ENCODE data around the gene RAB31. TPM values are rescaled to one million over a fixed set of nuclear protein-coding genes. Genes with fewer than 3 reads are reported as not detected.

RAB31 gene
- polyA plus RNA-seq, 1 donor (not counting 4 experiments of a cell fraction or from before 2014, with no cell fraction given): 47.0 TPM

GRCh38 chr18:9838144-9838877 lies 130.2 kb downstream of the RAB31 start:
- Histone ChIP-seq H3K4me3 (ENCODE audit: control insufficient read depth in 2 of 3, extremely low read depth in 1 of 3, insufficient read depth in 2 of 3, low read depth in 1 of 3, low read length in 3 of 3) (no peak overlapping the region), H3K9me3 (ENCODE audit: control insufficient read depth, low read depth, low read length) (no peaks in the 10 kb centered on the region), H3K36me3 (ENCODE audit: control insufficient read depth in 2 of 2, extremely low read depth in 1 of 2, insufficient read depth in 2 of 2, low read length in 2 of 2) (peaks cover 0 to 6% of the 10 kb centered on the region in 2 experiments), H3K4me1 (ENCODE audit: control insufficient read depth, extremely low read depth, insufficient read depth, low read length) (peaks cover 42% of the 10 kb centered on the region), H3K9ac (ENCODE audit: control insufficient read depth, extremely low read depth, insufficient read depth, low read length) (no peak overlapping the region), H2AFZ (ENCODE audit: control insufficient read depth, low read length) (peak overlapping the region; percentile 21), H3K27me3 (ENCODE audit: control insufficient read depth, extremely low read depth, insufficient read depth, low read length) (no peaks in the 10 kb centered on the region), H3K9me1 (ENCODE audit: control insufficient read depth, extremely low read depth, insufficient read depth, low read length) (no peaks in the 10 kb centered on the region), H3K79me2 (ENCODE audit: control insufficient read depth, insufficient read depth, low read length) (no peaks in the 10 kb centered on the region), H4K20me1 (ENCODE audit: control insufficient read depth, extremely low read depth, insufficient read depth, low read length) (no peaks in the 10 kb centered on the region), H3K4me2 (ENCODE audit: control insufficient read depth, extremely low read depth, insufficient read depth, low read depth, low read length) (peak overlapping the region; percentile 64), H3K27ac (ENCODE audit: control insufficient read depth, insufficient read depth, low read length) (peak overlapping the region; percentile 45)
- dilution Hi-C loops (cut with MboI; ENCODE audit: extremely low pct_ligation_motif_present, low sequenced_read_pairs): no loop called here
- peak; percentile 74 for FAIRE-seq
- TF ChIP-seq CTCF (optimal IDR thresholded peaks at IDR 0.05 in 1 of 3, IDR thresholded peaks at IDR 0.05 in 1 of 3, conservative IDR thresholded peaks at IDR 0.05 in 1 of 3; ENCODE audit: extremely low read depth in 1 of 3, insufficient read depth in 2 of 3, low read length in 3 of 3): no peak
- no peak for TF ChIP-seq EZH2 (IDR thresholded peaks at IDR 0.05; ENCODE audit: low read length)
- DNase-seq (ENCODE audit: low read depth, low spot score): no peak

GRCh38 chr18:9839211-9839610 lies 131.1 kb downstream of the RAB31 start:
- no peak for FAIRE-seq
- no peak overlapping the region for H3K27ac ChIP-seq (ENCODE audit: control insufficient read depth, insufficient read depth, low read length)

More at GRCh38 chr18:9839211-9839610, 131.1 kb downstream of the RAB31 start:
- no peaks in the 10 kb centered on the region for H3K9me1 ChIP-seq (ENCODE audit: control insufficient read depth, extremely low read depth, insufficient read depth, low read length)
- peaks cover 42% of the 10 kb centered on the region for H3K4me1 ChIP-seq (ENCODE audit: control insufficient read depth, extremely low read depth, insufficient read depth, low read length)
- no peak overlapping the region for H3K9ac ChIP-seq (ENCODE audit: control insufficient read depth, extremely low read depth, insufficient read depth, low read length)
- H3K36me3 ChIP-seq (ENCODE audit: control insufficient read depth in 2 of 2, extremely low read depth in 1 of 2, insufficient read depth in 2 of 2, low read length in 2 of 2): peaks cover 0 to 6% of the 10 kb centered on the region in 2 experiments
- dilution Hi-C loops (cut with MboI; ENCODE audit: extremely low pct_ligation_motif_present, low sequenced_read_pairs): no loop called here
- H4K20me1 ChIP-seq (ENCODE audit: control insufficient read depth, extremely low read depth, insufficient read depth, low read length): no peaks in the 10 kb centered on the region
- no peak overlapping the region for H2AFZ ChIP-seq (ENCODE audit: control insufficient read depth, low read length)
- H3K4me3 ChIP-seq (ENCODE audit: control insufficient read depth in 2 of 3, extremely low read depth in 1 of 3, insufficient read depth in 2 of 3, low read depth in 1 of 3, low read length in 3 of 3): no peak overlapping the region
- TF ChIP-seq CTCF (optimal IDR thresholded peaks at IDR 0.05 in 1 of 3, IDR thresholded peaks at IDR 0.05 in 1 of 3, conservative IDR thresholded peaks at IDR 0.05 in 1 of 3; ENCODE audit: extremely low read depth in 1 of 3, insufficient read depth in 2 of 3, low read length in 3 of 3) (no peak), EZH2 (IDR thresholded peaks at IDR 0.05; ENCODE audit: low read length) (no peak)
- no peak overlapping the region for H3K4me2 ChIP-seq (ENCODE audit: control insufficient read depth, extremely low read depth, insufficient read depth, low read depth, low read length)
- DNase-seq (ENCODE audit: low read depth, low spot score): no peak
- no peaks in the 10 kb centered on the region for H3K9me3 ChIP-seq (ENCODE audit: control insufficient read depth, low read depth, low read length)
- H3K79me2 ChIP-seq (ENCODE audit: control insufficient read depth, insufficient read depth, low read length): no peaks in the 10 kb centered on the region
- no peaks in the 10 kb centered on the region for H3K27me3 ChIP-seq (ENCODE audit: control insufficient read depth, extremely low read depth, insufficient read depth, low read length)

Data from keratinocyte (primary cell).